Measurements from ENCODE around the gene COL25A1.
"Not testable (repeated sequence)": the region's sequence is repeated elsewhere in the genome, so short reads cannot be mapped to it uniquely, and the experiment has no call there.

The COL25A1 gene

DNA sequence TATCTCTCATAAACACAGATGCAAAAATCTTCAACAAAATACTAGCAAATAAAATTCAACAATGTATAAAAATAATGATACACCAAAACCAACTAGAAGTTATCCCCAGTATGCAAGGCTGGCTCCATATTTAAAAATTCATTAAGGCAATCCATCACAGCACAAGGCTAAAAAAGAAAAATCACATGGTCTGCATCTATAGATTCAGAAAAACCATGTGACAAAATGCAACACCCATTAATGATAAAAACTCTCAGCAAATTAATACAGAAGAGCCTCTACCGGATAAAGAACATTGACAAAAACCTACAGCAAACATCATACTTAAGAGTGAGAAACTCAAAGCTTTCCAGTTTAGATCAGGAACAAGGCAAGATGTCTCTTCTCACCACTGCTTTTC, 182.6 kb downstream of the COL25A1 start:
- no peak for DNase-seq

DNA sequence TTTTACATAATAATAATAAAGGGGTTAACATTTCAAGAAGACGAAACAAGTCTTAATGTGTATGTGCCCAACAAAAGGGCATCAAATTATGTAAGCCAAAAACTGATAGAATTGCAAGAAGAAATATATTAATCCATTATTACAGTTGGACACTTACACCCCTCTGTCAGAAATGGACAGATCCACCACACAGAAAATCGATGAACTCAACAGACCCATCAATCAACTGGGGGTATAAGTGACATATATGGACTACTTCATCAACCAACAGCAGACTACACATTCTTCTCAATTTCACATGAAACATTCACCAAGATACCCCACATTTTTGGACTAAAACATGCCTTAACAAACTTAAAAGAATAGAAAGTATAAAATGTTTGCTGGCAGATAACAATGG, 183.8 kb downstream of the COL25A1 start:
- no peak for DNase-seq

DNA sequence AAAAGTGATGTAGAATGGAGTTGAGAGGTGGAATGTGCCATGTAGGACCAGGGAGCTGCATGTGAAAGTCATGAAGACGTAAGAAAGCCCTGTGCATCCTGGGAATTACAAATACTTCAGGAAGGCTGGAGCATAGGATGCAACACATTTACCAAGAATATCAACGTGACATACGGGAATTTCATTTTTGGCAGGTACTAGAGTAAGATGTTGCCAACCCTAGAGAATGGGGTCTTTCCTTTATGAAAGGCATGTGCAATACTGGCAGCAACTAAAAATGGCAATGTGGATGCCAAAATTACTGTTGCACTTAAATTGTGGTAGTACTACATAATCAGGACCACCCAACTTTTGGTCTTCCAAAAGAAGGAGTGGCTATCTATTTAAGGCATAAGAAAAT, 188.0 kb downstream of the COL25A1 start:
- no peak for DNase-seq

DNA sequence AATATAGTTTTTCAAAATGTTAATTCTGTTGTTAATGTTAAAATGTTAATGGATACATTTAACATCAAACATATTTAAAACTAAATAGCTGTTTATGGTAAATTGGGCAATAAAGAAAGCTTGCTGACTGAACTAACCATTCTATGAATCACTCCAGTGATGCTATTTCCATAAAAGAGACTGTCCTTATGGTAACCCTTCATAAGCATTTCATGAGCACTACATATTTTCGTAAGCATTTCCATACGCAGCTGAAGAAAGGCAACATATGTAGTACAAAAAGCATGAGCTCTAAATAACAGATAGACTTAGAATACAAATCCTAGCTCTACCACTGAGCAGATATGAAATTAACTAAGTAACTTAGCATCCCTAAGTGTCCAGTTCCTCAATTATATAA, 188.9 kb downstream of the COL25A1 start:
- no peak for DNase-seq

DNA sequence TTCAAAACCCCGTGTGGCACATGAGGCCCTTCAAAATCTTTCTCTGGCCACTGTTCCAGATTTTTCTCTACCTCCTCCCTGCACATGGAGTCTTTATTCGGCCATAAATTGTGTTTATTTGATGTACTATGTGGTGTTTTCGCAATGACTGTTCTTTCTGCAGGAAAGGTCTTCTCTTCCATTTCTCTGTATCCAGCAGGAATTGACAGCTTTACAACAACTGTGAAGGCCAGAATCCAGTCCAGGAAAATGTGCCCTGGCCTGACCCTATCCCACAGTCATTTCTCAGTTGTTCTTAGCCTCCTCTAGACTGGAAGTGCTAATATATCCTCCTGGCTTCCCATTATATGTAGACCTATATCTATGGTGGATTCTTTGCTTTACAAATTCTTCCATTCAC, 191.4 kb downstream of the COL25A1 start:
- DNase-seq: no peak

DNA sequence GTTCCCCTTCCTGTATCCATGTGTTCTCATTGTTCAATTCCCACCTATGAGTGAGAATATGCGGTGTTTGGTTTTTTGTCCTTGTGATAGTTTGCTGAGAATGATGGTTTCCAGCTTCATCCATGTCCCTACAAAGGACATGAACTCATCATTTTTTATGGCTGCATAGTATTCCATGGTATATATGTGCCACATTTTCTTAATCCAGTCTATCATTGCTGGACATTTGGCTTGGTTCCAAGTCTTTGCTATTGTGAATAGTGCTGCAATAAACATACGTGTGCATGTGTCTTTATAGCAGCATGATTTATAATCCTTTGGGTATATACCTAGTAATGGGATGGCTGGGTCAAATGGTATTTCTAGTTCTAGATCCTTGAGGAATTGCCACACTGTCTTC, 194.2 kb downstream of the COL25A1 start:
- not testable (repeated sequence) for DNase-seq

DNA sequence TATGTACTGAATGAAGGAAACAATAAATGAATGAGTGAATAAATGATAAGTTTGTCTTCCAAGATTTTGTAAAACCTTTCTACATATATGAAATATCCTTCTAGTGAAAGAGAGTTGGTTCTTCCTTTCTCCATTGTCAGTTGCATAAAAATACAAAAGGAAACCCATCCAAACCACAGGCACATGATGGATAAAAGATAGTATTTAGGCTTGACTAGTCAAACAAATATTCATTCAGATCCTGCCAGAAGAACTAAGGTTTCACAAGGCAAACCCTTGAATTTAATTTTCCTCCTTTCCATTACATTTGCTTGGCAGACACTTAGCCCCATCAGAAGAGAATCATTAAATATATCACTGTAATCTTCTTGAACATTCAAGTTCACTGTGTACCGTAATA, 208.4 kb downstream of the COL25A1 start:
- no peak for DNase-seq

DNA sequence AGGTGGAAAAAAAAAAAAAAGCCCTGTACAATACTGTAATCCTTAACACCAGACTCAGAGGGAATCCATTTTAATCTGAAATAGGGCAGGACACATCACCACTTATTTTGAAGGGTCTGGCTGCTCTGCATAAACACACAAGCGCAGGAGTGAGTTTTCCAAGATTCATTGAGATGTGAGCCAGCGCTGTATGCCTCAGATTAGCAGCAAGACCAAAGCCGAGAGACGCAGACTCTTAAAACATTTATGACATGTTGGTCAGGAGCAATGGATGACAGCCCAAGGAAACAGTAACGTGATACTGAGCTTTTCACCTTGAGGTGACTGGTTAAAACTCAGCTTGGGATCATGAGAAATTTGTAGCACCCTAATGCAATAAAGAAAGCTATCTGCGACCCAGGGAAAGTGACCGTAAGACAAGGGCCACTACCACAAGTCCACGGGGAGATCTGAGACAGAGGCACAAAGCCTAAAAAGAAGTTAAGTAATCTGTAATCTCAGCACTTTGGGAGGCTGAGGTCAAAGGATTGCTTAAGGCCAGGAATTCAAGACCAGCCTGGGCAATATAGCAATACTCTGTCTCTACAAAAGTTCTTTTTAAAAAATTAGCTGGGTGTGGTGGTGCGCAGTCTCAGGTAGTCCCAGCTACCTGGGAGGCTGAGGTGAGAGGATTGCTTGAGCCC, 210.6 kb downstream of the COL25A1 start:
- no peak for DNase-seq

DNA sequence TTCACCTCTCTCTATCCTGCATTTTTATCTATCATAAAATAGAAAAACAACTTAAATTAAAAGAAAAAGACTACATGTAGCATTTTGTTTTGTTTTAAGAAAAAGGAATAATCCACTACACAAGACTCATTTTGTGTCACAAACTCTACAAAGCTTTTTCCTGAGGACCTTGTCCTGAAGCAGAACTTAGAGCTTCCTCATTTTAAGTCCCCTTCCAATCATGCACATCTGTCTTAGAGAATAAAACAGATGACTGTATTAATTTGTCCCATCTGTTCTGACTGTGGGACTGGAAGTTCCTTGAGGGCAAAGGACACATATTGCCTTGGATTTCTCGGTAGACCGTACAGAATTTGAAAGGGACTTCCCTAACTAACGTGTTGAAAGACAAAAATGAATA, 218.5 kb downstream of the COL25A1 start:
- DNase-seq: peak in 1 of 2 donors; percentile 24

DNA sequence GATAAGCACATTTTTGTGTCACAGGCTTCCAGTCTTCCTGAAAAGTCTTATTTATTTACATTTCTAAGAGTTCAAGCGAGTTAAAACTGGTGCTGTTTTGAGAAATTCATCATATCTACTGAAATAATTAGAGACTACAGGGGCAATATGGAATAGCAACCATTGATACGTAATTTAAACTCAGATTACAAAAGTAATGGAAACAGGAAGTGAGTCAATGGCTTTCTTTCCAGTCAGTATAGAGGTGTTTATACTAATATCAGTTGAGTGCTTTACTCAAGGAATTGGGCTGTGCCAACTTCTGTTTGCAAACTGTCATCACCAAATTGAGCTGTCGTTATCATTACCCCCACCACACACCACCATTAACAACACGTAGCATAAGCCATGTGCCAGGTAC, 222.7 kb downstream of the COL25A1 start:
- no peak for DNase-seq

DNA sequence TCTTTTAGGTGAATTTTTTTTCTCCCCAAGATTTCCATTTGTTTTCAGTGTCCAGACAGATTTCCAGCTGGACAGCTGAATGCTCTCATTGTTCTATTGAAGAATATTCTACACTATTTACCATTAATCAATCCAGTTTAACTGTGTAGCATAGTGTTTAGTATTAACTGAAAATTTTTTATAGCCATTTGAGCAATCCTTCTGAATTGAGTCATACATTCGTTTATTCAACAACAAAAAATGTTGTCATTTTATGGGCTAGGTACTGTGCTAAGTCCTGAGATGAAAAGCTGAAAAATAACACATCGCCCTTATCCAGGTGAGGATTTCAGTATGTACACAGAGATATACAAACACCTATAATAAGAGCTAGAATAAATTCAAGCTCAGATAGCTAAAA, 223.3 kb downstream of the COL25A1 start:
- DNase-seq: no peak

DNA sequence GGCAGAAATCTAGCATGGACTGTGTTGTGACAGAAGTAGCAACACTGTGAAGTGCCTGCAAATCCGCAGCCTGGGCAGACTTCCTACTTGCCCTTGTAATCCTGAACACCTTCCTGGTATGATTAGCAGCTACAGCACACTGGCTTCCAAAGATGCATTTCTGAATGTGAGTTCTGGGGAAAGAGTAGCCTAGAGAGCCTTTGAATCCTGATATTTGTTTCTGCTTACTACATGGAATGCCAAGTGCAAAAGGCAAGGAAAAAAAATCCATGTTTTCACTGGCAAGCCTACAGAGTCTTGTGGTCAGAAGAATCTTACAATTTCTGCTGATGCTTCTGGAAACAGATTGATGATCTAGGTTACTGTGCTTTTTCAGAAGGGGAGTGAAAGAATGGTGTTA, 223.7 kb downstream of the COL25A1 start:
- DNase-seq: no peak

DNA sequence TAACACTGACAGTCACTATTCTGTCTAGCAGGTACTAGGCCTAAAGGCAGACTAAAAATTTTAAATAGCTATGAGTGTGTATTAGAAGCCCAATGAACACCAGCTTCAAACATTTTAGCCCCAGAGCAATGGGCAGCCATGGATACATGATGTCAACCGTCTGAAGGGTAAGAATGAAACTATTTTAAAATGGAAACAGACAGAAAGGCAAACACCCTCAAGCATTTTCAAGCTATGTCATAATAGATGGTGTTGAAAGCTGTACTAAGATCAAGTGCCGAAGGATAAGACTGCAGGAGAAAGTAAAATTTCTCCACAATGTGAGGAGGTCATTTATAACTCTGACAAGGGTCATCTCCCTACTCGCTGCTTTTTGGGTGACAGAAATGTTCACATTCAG, 225.0 kb downstream of the COL25A1 start:
- DNase-seq: no peak

DNA sequence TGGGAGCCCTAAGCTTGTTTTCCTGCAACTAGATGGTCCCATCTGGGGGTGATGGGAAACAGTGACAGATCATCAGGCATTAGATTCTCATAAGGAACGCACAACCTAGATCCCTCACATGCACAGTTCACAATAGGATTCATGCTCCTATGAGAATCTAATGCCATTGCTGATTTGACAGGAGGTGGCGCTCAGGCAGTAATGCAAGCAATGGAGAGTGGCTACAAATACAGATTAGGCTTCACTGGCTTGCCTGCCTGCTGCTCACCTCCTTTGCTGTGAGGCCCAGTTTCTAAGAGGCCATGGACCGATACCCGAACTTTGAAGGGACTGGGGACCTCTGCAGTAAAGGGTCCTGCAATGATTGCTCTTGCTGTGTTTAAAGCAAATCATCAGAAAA, 225.7 kb downstream of the COL25A1 start:
- DNase-seq: not testable (repeated sequence)

DNA sequence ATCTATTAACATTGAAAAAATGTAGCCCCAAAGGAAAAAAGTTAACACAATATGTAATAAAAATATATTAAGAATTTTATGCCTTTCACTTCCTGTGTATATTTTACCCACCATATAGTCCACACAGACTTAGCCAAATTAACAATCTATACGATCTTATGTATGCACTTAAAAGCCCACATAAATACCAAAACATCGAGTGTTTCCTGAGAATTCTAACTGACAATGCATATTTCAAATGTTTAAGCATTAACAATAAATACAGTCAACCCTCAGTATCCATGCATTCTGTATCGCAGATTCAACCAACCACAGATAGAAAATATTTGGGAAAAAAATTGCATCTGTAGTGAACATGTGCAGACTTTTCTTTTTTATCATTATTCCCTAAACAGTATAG, 226.8 kb downstream of the COL25A1 start:
- DNase-seq: no peak

DNA sequence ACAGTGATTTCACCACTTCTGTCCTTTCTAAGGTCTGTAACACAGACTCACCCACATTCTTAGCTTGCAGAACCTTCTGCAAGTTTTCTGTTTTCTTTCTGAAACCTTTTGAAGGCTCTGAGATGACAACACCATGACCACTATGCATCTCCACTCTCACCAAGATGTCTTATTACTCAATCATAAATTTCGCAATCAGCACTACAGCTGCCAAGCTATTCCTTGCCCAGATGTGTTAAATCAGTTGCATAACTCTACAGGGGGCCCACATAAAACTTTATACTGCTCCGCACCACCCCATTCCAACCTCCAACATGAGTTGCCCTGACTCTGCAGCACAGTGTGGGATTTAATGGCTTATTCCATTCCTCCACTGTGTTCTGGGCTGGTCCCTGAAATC, 229.9 kb downstream of the COL25A1 start:
- peak in 1 of 2 donors; percentile 35 for DNase-seq

DNA sequence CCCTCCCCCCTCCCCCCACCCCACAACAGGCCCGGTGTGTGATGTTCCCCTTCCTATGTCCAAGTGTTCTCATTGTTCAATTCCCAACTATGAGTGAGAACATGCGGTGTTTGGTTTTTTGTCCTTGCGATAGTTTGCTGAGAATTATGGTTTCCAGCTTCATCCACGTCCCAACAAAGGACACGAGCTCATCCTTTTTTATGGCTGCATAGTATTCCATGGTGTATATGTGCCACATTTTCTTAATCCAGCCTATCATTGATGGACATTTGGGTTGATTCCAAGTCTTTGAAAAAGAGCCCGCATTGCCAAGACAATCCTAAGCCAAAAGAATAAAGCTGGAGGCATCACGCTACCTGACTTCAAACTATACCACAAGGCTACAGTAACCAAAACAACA, 231.8 kb downstream of the COL25A1 start:
- DNase-seq: not testable (repeated sequence)

DNA sequence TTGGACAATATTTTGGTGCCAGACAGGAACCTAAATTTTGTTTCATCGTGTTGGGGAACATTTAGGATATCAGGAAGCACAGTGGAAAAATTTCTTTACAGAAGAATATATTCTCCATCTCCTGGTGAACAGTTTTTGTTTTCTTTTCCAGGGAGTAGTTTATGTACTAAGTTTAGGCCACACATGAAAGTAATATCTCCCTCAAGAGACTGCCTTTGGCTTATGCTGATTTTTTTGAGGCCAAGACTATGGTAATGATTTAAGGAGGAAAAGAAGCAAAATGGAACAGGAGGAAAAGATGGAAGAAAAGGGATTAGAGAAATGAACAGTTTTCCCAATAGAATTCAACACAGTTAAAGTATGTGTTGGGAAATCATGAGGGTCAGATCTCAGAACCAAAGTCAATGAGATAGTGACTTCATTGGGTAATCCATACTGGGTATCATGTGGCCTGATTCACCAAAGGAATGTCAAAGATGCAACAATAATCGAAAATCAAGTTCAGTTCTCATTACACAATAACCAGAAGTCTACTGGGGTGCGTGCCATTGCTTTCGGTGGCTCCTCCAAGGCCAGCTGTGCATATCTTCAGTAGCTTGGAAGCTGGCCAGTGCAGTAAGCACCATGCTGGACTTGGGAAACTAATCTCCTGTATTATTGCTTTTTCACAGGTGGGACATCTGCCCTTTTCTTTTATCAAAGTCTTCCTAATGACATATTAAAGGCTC, 234.8 kb downstream of the COL25A1 start:
- DNase-seq: no peak

DNA sequence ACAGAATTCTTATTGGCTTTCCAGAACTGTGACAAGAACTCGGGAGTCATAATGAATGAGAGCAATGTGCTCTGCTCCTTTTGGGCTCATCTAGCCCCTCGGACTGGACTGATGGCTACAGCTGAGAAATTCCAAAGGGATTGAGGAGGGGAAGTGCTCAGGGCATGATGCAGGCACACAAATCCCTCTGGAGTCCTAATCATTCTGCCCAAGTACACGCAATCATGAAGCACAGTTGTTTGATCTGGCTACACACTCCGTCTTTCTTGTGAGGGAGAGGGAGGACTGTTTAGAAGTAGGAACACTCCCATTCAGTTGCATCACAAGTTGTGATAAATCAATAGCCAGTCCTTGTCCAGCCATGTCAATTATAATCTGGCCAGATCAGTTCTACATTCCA, 237.5 kb downstream of the COL25A1 start:
- no peak for DNase-seq

DNA sequence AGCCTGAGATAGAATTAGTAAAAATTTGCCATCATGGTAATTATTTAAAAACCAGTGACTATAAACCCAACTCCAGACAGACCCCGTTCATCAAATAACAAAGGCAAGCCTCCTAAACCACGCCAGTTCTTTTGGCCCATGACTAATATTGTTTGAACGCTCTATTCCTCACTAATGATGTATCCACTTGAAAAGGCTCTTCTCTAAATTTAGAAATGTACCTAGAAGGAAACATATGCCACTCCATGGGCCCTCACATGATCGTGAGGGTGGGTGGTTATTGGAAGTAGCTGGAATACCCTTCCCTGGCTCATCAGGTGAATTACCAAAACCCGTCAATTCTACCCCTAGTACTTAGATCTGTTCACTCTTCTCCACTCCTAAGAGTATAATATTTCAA, 249.2 kb downstream of the COL25A1 start:
- no peak for DNase-seq

DNA sequence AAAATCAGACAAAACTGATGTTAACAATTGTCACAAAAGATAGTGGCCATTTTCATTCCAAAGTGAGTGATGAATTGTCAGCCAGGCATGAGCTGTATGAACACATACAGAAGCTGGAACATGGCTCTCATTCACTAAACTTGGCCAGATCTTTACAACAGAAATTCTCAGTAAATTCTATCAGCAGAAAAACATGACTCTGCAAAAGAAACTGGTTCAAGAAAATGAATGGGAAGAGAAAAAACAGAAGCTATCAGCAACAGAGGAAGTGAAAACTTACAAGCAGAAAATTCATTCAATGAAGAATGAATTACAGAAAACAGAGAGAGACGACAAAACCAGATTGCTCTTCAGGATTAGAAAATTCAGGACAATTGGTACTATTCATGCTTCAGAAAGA, 249.6 kb downstream of the COL25A1 start:
- peak in 1 of 2 donors; percentile 25 for DNase-seq

DNA sequence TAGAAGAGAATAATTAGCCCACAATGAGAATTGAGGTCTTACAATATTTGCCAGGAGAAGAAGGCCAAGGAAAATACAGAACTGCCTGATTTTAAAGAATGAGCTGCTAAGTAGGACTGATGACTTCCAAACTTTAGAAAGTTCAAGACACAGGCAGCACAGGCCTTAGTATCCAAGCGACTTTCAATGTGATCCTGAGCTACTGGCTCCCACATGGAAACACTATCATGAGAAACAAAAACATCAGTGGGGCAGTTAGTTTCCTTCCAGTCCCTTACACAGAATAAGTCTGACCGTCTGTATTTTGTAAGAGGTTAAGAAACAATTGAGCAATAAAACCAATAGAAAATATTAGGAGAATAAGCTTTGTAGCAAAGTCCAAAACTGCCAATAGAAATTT, 251.4 kb downstream of the COL25A1 start:
- no peak for DNase-seq

DNA sequence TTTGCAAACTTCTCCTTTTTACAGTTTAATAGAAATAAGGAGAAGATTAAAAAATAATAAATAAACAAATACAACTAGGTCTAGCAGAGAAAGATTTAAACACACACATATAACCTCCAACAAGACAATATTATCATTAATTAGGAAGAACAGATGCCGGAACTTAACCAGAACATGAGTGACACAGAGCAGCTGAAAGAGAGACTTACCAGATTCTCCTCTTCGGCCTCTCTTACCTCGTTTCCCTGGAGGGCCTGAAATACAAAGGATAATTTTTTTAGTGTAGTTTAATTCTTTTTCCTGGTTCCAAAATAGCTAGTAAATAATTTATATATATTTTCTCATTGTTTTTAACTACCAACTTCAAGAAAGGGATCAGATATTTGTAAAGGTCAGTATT, 252.5 kb downstream of the COL25A1 start:
- DNase-seq: no peak

DNA sequence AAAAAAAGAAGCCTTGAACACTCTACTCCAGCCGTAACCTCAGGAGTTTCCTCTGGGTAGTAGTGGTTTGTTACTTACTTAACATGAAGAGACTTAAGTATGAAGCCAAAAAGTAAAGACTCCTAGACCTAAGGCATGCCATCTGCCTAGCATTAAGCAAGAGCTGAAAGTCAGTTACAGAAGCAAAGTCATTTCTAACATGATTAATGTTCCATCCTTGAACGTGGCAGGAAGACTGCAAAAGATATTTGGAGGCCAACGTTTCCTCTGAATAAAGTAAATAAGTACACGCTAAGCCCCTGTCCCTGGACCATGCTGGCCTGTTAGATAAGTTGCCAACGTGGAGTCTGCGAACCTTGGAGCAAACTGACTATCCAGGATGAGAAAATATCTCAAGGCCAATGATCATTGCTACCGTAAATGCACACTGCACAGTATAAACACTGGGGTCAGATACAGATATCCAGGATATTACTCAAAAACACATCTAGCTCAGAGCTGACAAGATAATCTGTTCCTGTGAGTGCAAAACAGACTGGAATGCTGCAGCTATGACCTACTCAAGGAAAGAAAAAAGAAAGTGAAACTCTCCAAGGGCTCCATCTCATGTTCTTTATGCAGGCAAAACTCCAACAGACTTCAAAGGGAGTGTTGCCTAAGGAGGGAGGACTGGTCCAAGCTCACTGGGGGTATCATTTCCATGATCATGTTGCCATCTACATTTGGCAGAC, 255.8 kb downstream of the COL25A1 start:
- peak in 1 of 2 donors; percentile 43 for DNase-seq

Data from bone marrow (tissue), 2 donors.